Muscle of back (tissue), 11 donors: ENCODE measurements around the gene GOSR2. TPM values are rescaled to one million over a fixed set of nuclear protein-coding genes. Genes with fewer than 3 reads are reported as not detected.
"Not testable (repeated sequence)": the region's sequence is repeated elsewhere in the genome, so short reads cannot be mapped to it uniquely, and the experiment has no call there.

Source experiments
- DNase-seq, 3 donors: peaks; one replicate each; pipeline versions ENCODE4 v3.0.0 to v3.0.0-alpha.2; 2013
- polyA plus RNA-seq, 10 donors: library from polyadenylated mRNA; unstranded; fragments of 120-200 nt; gene quantifications; one replicate each; pipeline ENCODE4 v1.2.1, GENCODE V29; 2013; ENCODE audit not compliant: insufficient read length in 10 of 10

The GOSR2 gene
- polyA plus RNA-seq, 10 donors, result 26.3 to 37.3 (median 32.4) TPM

GRCh38 chr17:46987927-46988326 lies 65.0 kb downstream of the GOSR2 start:
- DNase-seq, result not testable (repeated sequence)

GRCh38 chr17:46989637-46990431 lies 66.9 kb downstream of the GOSR2 start:
- no peak for DNase-seq

- DNase-seq, result no peak
These were observed 68.7 kb downstream of the GOSR2 start for GRCh38 chr17:46991617-46992016.

Other genes with a start within 250 kb of the GOSR2 start
- 10 to 100 TPM in 1 of 10 donors, 1 to 10 TPM in 9; 2.2 to 14.9 (median 2.6) TPM for gene WNT3, start 104.5 kb upstream of the GOSR2 start, polyA plus RNA-seq
- gene WNT9B, start 71.6 kb upstream of the GOSR2 start, polyA plus RNA-seq, result under 1 TPM in 6 of 10 donors, not detected in 4; 0.04 to 0.27 (median 0.13) TPM
- gene RPRML, start 56.1 kb downstream of the GOSR2 start, polyA plus RNA-seq, result under 1 TPM in 7 of 10 donors, not detected in 3; 0.15 to 0.59 (median 0.32) TPM